Measurements from ENCODE around the gene HDAC4. TPM values are rescaled to one million over a fixed set of nuclear protein-coding genes. Genes with fewer than 3 reads are reported as not detected.

Gene HDAC4
- total RNA-seq, 1 experiment from 2014 or later: 47.6 TPM

DNA sequence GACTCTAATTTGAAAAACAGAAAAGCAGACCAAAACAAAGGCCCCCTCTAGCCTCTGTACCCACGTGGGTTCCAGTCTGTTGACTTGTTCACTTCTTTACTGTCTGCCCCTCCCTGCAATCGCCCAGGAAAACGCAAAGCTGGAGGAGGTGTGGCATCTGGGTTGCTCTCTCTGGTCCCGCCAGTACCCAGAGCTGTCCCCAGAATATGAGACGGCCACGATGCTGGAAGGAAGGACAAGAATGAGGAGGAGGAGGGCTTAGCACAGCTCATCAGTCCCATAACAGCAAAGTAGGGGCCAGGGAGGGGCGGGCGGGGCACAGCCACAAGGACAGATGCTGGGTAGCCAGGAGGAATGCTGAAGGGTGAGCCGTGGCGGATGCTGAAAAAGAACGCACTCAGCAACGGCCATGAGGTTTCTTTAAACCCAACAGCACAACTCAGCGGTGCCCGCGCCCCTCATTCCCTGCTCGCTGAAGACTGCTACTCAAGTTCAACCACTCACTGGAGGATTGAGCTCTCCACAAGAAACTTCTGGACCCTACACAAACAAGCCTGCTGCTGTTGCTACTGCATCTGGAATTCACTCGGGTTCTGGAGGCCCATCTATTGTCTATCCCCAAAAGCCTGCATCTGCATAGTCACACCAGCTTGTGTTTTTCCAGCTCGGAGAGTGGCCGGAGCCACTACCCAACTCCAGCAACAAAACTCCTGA is 187.7 kb downstream of the HDAC4 start:
- Histone ChIP-seq H3K4me1 (ENCODE audit: control insufficient read depth in 1 of 2, insufficient read depth in 2 of 2, low read length in 2 of 2) (peaks cover 3 to 13% of the 10 kb centered on the region in 2 experiments; a peak in 2 of 4 replicates), H3K4me2 (ENCODE audit: low read length) (no peak overlapping the region), H3K79me2 (ENCODE audit: insufficient read depth, low read length) (0 out of 2 replicates have a peak, but pooled peaks cover 11% of the 10 kb centered on the region), H3K4me3 (replicated peaks in 1 of 2; ENCODE audit: low read depth in 1 of 2, low read length in 2 of 2) (no peak overlapping the region), H2AFZ (ENCODE audit: low read depth, low read length, poor library complexity, severe bottlenecking) (no peak overlapping the region), H3K27me3 (ENCODE audit: insufficient read depth, low read length) (no peaks in the 10 kb centered on the region), H3K9me2 (ENCODE audit: insufficient read depth) (no peaks in the 10 kb centered on the region), H3K27ac (ENCODE audit: low read depth, low read length) (no peak overlapping the region), H3K9ac (ENCODE audit: low read length) (no peak overlapping the region), H3K9me3 (ENCODE audit: control insufficient read depth in 1 of 2, insufficient read depth in 1 of 2, low read depth in 1 of 2, low read length in 2 of 2) (no peaks in the 10 kb centered on the region), H4K20me1 (ENCODE audit: insufficient read depth) (no peaks in the 10 kb centered on the region), H3K36me3 (ENCODE audit: control insufficient read depth in 1 of 2, insufficient read depth in 2 of 2, low read length in 2 of 2) (no peaks in the 10 kb centered on the region)
- BruUV-seq (replicated peaks): no TSS peak
- POLR2A ChIA-PET: no interaction called here
- RAD21 ChIA-PET (ENCODE audit: low non-redundant PET in 1 of 2, low total read pairs in 2 of 2, uncharacterized antibody in 2 of 2, unreplicated experiment in 2 of 2): no interaction called here
- CTCF ChIA-PET: no interaction called here
- DNase-seq (ENCODE audit: low read depth, low spot score): no peak
- peak; percentile 20; the same call in 1 of the 2 replicates for ATAC-seq
- no peak for TF ChIP-seq POLR2A (IDR thresholded peaks at IDR 0.05; ENCODE audit: borderline replicate concordance, extremely low read depth, insufficient read depth, insufficient read length)
- no peak for TF ChIP-seq ZNF274 (IDR thresholded peaks at IDR 0.05; ENCODE audit: low read depth, low read length)
- TF ChIP-seq, protein P1, sequence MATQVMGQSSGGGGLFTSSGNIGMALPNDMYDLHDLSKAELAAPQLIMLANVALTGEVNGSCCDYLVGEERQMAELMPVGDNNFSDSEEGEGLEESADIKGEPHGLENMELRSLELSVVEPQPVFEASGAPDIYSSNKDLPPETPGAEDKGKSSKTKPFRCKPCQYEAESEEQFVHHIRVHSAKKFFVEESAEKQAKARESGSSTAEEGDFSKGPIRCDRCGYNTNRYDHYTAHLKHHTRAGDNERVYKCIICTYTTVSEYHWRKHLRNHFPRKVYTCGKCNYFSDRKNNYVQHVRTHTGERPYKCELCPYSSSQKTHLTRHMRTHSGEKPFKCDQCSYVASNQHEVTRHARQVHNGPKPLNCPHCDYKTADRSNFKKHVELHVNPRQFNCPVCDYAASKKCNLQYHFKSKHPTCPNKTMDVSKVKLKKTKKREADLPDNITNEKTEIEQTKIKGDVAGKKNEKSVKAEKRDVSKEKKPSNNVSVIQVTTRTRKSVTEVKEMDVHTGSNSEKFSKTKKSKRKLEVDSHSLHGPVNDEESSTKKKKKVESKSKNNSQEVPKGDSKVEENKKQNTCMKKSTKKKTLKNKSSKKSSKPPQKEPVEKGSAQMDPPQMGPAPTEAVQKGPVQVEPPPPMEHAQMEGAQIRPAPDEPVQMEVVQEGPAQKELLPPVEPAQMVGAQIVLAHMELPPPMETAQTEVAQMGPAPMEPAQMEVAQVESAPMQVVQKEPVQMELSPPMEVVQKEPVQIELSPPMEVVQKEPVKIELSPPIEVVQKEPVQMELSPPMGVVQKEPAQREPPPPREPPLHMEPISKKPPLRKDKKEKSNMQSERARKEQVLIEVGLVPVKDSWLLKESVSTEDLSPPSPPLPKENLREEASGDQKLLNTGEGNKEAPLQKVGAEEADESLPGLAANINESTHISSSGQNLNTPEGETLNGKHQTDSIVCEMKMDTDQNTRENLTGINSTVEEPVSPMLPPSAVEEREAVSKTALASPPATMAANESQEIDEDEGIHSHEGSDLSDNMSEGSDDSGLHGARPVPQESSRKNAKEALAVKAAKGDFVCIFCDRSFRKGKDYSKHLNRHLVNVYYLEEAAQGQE (IDR thresholded peaks at IDR 0.05; ENCODE audit: low read depth): no peak
- TF ChIP-seq SIN3A (IDR thresholded peaks at IDR 0.05; ENCODE audit: low read depth): no peak
- no peak for TF ChIP-seq JUND (IDR thresholded peaks at IDR 0.05)
- no peak for TF ChIP-seq RAD21 (IDR thresholded peaks at IDR 0.05; ENCODE audit: low read depth)
- no peak for TF ChIP-seq YY1 (IDR thresholded peaks at IDR 0.05; ENCODE audit: extremely low read depth, insufficient replicate concordance, low read depth, low read length)
- intact Hi-C loops (cut with micrococcal nuclease): no loop called here
